NCI-H446 (cell line): ENCODE results near the gene YWHAG.
"Not testable (repeated sequence)": the region's sequence is repeated elsewhere in the genome, so short reads cannot be mapped to it uniquely, and the experiment has no call there.

Experiments
- DNase-seq, 2 experiments: peaks; one replicate each; lab custom pipeline; 2025; lab: John Stamatoyannopoulos, UW

YWHAG gene

DNA sequence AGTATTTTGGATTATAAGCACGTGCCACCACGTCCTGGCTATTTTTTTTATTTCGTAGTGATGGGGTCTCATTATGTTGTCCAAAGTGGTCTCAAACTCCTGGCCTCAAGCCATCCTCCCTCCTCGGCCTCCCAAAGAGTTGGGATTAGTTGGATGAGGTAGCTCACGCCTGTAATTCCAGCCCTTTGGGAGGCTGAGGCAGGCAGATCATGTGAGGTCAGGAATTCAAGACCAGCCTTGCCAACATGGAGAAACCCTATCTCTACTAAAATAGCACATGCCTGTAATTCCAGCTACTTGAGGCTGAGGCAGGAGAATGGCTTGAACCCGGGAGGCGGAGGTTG lies 21.8 kb upstream of the YWHAG start:
- no peak for DNase-seq

- no peak for DNase-seq
Measured at GRCh38 chr7:76377186-76377918, 18.6 kb upstream of the YWHAG start.

DNA sequence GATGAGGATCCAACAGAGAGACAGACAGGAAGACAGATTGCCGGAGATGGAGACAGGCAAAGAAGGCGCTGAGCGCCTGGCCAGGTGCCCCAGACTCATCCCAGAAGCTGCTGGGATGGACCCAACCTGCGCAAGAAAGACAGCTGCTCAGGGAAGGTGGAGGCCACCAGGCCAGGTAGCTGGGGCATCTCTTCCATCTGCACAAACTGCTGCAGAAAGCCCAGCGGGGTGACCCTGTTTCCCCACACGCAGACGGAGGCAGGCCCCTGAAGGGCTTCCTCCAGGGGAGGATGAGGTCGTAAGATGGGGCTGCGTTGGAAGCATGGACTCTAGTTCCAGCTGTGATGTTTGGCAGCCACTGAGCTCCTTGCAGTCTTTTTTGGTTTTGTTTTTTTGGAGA lies 16.5 kb upstream of the YWHAG start:
- no peak for DNase-seq

DNA sequence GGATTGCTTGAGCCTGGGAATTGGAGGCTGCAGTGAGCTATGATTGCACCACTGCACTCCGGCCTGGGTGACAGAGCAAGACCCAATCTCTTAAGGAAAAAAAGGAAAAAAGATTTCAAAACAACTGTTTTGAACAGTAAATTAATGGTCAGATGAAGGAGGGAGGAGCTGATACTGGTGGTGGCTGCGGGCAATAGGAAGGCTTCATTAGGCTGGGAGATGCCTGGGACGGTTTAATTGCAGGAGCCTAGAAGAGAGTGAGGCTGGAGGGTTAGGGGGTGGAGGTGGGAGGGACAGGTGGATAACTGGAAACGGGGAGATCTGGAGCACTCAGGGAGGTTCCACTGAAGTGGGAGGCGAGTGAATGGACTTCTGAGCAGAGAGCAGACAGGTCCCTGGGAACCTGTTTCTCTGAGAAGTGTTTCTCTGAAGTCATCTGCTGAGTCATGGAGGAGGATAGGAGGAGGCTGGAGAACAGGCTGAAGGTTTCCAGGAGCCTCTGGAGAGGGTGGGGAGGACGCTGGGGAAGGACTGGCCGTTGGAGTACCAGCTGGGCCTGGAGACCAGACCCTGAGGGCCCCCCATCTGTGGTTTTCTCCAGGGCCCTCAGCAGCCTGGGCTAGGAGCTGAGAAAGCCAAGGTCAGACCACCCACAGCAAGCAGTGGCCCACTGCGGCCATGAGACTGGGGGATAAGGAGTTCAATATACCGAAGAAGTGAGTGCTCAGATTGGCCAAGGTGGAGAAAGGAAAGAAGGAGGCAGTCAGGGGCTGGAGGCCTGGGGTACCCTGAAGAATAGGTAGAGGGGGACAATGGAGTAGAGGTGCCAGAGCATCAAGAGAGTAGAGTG lies 14.4 kb upstream of the YWHAG start:
- DNase-seq: no peak

- no peak for DNase-seq
Measured at GRCh38 chr7:76371396-76371795, 12.6 kb upstream of the YWHAG start.

DNA sequence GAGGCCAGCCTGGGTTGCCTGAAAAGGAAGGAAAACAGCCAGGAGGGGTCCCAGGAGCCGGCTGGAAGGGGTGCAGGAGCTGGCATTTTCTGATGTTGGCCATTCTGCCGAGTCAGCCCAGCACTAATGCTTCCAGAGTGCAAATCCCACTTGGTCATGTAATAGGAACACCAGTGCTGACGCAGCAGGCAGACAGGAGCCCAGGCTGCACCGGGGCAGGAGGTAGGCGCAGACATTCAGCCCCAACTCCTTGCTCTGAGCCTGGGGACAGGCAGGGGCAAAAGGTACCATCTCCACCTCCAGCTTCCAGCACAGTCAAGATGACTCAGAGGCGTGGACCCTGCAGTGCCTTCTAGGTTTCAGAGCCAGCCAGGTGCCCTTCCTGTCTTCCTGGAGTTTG lies 10.2 kb upstream of the YWHAG start:
- DNase-seq: no peak

DNA sequence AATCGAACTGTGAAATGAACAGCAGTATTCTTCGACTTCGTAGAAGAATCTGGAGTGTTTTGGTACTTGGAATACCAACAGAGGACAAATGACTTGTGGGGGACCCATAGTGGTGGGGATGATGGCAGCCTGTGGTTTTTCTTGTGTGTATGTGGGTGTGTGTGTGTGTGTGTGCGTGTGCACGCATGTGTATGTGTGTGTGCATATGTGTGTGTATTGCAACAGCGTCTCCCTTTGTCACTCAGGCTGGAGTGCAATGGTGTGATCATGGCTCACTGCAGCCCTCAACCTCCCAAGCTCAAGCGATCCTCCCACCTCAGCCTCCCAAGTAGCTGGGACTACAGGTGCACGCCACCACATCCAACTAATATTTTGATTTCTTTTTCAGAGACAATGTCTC lies 9.4 kb upstream of the YWHAG start:
- DNase-seq: no peak

DNA sequence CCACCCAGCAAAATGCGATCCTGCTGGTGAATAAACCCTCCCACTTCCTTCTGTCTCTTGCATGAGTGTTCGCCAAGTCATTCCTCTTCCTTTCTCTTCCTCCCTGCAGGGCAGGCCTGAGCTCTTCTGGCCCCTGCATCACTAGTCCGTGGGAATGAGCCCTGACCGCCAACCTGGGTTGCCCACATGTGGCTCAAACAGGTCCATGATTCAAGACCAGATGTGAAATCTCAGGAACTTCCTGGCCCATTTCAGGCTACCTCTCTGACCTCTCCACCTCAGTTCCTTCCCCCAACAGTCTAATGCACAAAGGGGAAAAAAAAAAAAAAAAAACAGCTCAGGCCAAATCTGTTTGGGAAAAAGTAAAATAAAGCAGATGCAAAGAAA lies 5.4 kb upstream of the YWHAG start:
- no peak for DNase-seq

DNA sequence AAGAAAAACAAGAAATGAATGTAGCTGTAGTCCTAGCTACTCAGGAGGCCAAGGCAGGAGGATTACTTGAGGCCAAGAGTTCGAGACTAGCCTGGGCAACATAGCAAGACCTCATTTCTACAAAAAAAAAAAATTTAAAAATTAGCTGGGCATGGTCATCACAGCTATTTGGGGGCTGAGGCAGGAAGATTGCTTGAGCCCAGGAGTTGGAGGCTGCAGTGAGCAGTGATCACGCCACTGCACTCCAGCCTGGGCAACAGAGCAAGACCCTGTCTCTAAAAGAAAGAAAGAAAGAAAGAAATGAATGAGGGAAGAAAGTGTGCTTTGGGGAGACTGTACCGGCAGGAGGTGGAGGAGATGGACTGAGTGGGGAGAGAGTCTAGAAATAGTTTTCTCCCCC lies 5.0 kb upstream of the YWHAG start:
- not testable (repeated sequence) for DNase-seq

DNA sequence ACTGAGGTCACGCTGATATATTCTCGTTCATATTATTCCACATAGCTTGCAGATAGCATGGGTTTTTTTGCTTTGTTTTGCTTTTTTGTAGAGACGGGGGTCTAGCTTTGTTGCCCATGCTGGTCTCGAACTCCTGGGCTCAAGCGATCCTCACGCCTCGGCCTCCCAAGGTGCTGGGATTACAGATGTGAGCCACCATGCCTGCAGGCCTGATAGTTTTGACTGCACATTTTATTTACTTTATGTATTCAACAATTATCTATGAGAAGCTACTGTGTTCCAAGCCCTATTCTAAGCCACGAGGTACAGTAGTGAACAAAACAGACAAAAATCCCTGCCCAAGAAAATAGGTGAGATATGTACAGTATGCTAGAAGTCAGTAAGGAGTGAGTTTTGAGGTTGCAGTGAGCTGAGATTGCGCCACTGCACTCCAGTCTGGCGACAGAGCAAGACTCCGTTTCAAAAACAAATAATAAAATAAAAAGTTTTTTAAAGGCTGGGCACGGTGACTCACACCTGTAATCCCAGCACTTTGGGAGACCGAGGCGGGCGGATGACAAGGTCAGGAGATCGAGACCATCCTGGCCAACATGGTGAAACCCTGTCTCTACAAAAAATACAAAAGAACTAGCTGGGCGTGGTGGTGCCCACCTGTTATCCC lies 1.3 kb upstream of the YWHAG start:
- DNase-seq: no peak

DNA sequence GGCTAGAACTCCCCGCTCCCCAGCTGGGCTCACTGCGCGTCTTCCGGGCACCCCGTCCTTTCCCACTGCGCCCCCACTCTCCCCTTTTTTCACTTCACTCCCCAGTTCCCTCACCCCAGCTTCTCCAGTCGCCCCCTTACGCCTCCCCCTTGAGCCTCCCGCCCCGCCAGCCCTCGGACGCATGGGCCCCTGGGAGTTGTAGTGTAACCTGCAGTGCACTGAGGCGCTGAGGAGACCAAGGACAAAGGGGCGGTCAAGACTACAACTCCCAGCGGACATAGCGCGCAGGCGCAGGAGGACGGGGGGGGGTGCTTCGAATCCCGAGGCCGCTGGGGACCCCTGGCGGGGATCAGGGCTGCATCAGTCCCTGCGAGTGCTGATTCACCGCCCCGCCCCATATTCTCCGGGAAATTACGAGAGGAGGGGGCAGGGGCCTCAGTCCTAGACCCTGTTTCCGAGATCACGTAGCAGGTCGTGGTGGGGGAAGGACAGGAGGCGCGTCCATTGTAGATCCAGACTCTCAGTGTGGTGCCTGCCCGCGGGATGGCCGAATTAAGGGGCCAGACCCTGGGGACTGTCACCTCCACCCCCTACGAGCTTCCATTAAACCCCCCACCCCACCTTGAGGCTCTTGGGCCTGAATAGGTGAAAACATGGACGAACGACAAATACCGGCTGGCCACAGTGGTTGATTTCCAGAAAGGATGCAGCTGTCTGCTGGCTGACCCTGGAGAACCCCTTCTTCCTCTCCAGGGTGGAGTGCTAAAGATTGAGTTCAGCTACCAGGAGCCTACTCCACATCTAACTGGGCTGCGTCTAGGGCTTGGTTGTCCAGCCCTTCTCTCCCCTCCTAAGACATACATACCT lies 553 bp upstream of the YWHAG start:
- peak; percentile 75 to 91 for DNase-seq

DNA sequence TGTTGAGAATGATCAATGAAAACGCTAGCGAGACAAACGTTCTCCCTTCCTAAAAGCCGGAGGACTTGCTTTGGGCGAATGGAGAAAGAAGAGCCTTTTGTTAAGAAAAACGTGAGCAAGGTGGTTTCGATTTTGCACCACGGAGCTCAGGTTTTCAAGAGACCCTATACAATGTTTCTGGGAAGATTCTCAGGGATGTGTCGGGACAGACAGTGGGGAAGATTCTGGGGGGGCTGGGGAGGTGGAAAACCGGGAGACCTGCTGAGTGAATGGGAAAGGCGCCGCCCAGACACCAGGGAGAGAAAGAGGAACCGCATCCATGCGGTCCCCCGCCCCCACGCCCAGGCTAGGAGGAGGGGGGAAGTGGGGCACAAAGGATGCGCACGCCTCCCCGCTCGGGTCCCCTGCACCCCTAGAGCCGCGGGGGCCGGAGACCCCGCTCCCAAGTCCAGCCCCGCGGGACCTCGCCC lies 745 bp downstream of the YWHAG start:
- DNase-seq: no peak

- DNase-seq: no peak
Measured at GRCh38 chr7:76357475-76358010, 1.2 kb downstream of the YWHAG start.

DNA sequence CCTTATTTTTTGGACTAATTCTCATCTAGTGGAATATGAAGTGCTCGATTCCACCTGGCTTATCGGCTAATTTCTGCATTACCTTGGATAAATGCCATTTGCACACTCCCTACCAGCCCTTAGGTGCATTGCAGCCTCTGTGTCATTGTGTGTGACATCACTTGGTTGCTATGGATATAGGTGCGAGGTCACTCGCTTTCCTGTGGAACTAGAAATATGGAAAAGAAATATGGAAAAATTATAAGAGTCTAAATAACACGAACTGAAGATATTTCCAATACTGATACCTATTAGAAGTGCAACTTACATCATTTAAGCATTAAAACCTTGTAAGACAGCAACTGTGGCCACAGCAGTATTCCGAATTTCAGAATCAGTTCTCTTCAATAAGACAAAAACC lies 2.0 kb downstream of the YWHAG start:
- DNase-seq: no peak

- no peak for DNase-seq
Measured at GRCh38 chr7:76356115-76356514, 2.7 kb downstream of the YWHAG start.

GRCh38 chr7:76354981-76355730 lies 3.6 kb downstream of the YWHAG start:
- DNase-seq: no peak

- no peak for DNase-seq
Measured at GRCh38 chr7:76354516-76354915, 4.3 kb downstream of the YWHAG start.

GRCh38 chr7:76353744-76354143 lies 5.0 kb downstream of the YWHAG start:
- no peak for DNase-seq

DNA sequence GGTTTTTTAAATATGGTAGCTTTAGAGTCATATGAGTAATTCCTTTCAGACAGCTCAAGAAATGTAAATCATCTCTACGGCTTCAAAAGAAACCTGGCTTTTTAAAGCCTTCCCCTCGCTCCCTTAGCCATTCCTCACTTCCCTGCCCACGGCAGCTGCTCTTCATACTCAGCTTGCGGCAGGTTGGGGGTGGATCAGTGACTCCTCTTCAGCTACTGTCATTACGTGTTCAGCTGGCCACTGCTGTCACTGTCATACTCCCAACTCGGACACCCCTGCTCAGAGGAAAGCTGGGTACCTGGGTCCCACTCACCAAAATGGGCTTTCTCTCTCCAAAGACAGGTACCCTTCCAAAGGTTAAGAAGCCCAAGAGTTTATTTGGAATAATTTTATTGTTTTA lies 6.6 kb downstream of the YWHAG start:
- no peak for DNase-seq

DNA sequence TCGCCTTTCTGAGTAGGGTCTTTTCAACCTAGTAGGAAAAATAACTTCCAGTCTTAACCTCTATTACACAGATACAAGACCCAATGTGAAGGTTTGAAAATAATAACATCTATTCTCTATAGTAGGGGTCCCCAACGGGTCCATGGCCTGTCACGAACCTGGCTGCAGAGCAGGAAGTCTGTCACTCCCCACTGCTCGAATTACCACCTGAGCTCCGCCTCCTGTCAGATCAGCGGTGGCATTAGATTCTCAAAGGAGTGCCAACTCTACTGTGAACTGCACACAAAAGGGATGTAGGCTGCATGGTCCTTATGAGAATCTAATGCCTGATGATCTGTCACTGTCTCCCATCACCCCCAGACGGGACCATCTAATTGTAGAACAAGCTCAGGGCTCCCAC lies 7.4 kb downstream of the YWHAG start:
- no peak for DNase-seq

GRCh38 chr7:76349313-76349885 lies 9.4 kb downstream of the YWHAG start:
- no peak for DNase-seq
